Stomach (tissue), 4 donors: Measurements from ENCODE around the gene SCFD2.

ENCODE experiments used
- EP300 ChIP-seq: sonication (generic); formaldehyde crosslinking; IDR thresholded peaks from one replicate; pipeline ENCODE4 v1.6.1; 2017; ENCODE audit warnings: antibody characterized with exemption
- POLR2AphosphoS5 ChIP-seq, 3 donors: sonication (generic); formaldehyde crosslinking; IDR thresholded peaks; one replicate each; pipeline ENCODE4 v1.6.1; 2016; ENCODE audit warnings: antibody characterized with exemption in 3 of 3

DNA sequence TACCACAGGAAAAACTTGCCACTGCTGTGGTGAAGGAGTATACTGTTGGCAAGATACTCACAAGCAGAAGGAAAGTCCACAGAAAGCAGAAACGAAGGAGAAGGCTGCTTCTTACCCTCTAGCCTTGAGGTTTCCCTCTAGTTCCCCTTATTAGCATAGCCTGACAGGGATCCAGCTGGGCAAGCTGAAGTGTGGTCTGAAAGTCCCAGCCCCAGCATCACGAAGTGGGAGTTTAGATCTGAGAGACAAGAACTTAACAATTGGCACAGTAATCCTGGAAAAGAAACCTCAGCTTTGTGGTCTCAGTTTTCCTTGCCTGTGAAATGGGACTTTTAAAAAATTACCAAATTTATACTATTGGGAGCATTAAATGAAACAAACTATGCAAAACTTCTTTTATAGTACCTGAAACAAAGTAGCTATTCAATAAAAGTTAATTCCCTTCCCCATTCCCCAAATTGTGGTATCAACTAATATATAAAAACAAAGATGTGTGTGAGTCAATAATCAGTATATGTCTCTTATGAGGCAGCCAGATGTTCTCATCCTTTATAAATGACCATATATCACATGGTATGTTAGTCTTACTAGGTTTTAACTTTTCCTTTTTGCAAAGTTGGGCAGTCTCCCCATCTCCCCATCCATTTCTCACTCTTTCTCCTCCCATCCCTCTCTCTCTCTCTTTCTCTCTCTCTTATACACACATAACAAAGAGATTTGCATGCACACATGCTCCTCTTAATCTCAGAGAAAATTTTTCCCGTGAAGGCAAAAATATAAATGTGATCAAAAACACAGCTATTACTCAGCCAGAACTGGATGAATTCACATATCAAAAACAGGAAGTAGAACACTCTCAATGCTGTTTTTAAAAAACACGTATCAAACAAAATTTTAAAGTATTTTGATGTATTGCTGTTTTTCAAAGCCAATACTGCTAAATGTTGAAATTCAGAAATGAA lies 57.8 kb downstream of the SCFD2 start:
- no peak for TF ChIP-seq EP300
- TF ChIP-seq POLR2AphosphoS5 (IDR thresholded peaks at IDR 0.05): no peak
